ENCODE data around the gene LSG1. TPM values are rescaled to one million over a fixed set of nuclear protein-coding genes. Genes with fewer than 3 reads are reported as not detected.

The LSG1 gene
- total RNA-seq, 2 donors from 2014 or later, result 42.0 to 52.6 TPM

DNA sequence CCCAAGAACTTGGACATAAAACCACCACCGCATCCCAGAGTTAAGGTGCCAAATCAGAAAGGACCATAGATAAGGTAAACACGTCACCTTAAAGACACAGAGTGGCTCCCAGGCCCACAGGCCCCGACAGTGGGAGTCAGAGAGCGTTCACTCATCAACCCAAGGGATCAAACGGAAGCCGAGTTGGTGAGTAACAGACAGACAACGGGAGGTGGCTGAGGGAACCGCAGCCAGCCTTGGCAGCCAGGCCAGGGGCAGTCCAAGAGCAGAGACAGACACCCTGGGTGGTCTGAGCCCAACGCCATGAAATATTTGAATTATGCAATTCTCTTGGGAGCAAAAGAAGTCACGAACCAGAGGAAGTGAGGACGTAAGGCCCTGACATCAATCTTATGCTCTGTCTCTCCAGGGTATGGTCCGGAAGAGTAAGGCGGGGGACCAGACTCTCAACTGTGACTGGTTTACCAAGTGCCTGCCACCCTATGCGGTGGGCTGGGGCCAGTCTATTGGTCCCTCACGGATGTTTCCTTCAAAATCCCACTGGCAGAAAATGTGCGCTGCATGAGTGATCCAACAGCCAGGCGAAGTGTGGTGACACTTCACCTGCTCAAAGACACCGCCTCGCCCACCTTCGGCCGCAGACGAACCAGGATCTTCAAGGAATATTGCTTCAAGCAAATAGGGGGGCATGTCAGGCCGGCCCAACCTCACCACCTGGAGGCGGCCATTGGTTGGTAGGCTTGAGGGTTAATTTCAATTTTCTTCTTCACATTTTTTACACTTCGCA, 73.0 kb downstream of the LSG1 start:
- Mint-ChIP-seq H3K4me1 (peaks cover 3% of the 10 kb centered on the region), H3K27ac (no peak overlapping the region), H3K4me3 (no peak overlapping the region), H3K36me3 (ENCODE audit: low read depth) (no peaks in the 10 kb centered on the region), H3K27me3 (no peaks in the 10 kb centered on the region)
- ATAC-seq, result no peak
- DNase-seq, result no peak
- no peaks in the 10 kb centered on the region for H3K9me3 ChIP-seq (ENCODE audit: control insufficient read depth, low read length, poor library complexity, severe bottlenecking)

DNA sequence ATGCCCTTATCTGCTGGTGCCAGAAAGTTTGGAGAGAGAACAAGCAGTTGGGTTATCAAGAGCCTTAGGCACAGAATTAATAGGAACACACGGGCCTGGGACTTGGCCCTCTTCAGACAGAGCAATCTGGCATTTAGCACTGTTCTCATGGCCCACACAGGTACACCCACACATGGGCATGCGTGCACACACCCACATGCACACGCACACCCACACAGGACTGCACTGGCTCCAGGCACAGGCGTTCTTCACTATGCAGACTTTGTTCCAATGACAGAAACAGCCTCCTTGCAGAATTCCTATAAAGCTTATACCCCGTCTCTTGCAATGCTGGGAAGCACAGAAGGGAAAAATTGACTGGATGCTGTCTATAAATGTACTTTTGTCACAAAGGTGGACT, 75.1 kb downstream of the LSG1 start:
- no peaks in the 10 kb centered on the region for H3K27me3 Mint-ChIP-seq
- H3K4me1 Mint-ChIP-seq, result peaks cover 3% of the 10 kb centered on the region
- no peaks in the 10 kb centered on the region for H3K36me3 Mint-ChIP-seq (ENCODE audit: low read depth)
- ATAC-seq, result no peak
- H3K27ac Mint-ChIP-seq, result no peak overlapping the region
- H3K9me3 ChIP-seq (ENCODE audit: control insufficient read depth, low read length, poor library complexity, severe bottlenecking), result no peaks in the 10 kb centered on the region
- no peak overlapping the region for H3K4me3 Mint-ChIP-seq
- DNase-seq, result no peak

DNA sequence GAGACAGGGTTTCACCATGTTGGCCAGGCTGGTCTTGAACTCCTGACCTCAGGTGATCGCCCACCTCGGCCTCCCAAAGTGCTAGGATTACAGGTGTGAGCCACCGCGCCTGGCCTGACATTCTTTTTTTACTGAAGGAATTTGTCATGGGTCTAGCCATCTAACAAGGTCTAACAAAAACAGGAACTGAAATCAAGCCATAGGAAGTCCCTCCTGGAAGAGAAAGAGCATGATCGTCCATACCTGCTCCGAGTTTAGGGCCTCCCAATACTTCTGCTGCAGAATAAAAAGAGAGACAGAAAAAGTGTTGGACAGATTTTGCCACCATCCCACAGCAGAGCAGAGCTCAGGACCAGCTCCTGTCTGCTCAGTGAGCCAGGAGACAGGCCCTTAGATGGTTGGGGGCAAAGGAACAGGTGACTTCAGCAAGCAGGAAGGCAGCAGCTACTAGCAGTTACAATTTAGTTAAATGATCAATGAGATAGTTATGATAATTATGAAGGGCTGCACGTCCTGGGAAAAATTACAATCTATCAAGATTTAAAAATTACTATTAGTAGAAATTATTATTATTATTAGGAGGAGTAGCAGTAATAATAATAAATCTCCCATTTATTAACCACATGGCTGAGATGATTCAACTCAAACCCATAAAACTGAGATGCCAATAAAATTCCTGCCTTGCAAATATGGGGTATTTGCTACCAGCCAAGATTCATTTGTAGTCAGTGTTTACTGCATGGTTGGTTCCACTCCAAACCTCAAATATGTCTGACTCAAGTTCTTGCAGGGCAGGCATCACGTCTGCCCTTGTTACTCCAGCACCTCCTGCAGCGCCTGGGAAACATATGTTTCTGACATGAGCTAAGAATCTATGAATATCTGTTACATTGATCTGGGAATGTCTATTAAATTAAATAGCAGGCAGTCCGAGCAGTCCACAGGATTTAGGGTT, 78.9 kb downstream of the LSG1 start:
- DNase-seq, result no peak
- Mint-ChIP-seq H3K4me3 (no peak overlapping the region), H3K36me3 (ENCODE audit: low read depth) (no peaks in the 10 kb centered on the region), H3K4me1 (peaks cover 3% of the 10 kb centered on the region), H3K27me3 (no peaks in the 10 kb centered on the region), H3K27ac (no peak overlapping the region)
- ATAC-seq, result no peak
- no peaks in the 10 kb centered on the region for H3K9me3 ChIP-seq (ENCODE audit: control insufficient read depth, low read length, poor library complexity, severe bottlenecking)

Other genes starting within 250 kb of the LSG1 start
- gene ATP13A3, start 185.2 kb downstream of the LSG1 start, total RNA-seq, result 10 to 100 TPM; 65.6 to 81.0 TPM
- gene TMEM44, start 38.8 kb downstream of the LSG1 start, total RNA-seq, result under 1 TPM; 0.87 to 0.94 TPM
- 1 to 10 TPM; 2.9 to 5.5 TPM for gene FAM43A, start 13.7 kb upstream of the LSG1 start, total RNA-seq